GM12878 (cell line): ENCODE results near the gene SH2D5. TPM values are rescaled to one million over a fixed set of nuclear protein-coding genes. Genes with fewer than 3 reads are reported as not detected.

Experiments
- ATAC-seq: fragments of 200-7000 bp; cut with Tn5 transposase; 3 replicates; pipeline ENCODE4 v1.9.1; 2020; ENCODE audit warnings: mild to moderate bottlenecking, moderate library complexity
- BruUV-seq: library from RNA; stranded (reverse); fragments of 400-500 nt; replicated peaks from 2 replicates; lab custom pipeline; 2021; lab: Mats Ljungman, UMichigan
- CTCF ChIA-PET: fragments of 300-600 bp; sonication (Branson Sonifier 250); formaldehyde crosslinking; extraction: SDS; loops from one replicate; lab custom pipeline; 2021; ENCODE audit warnings: inconsistent platforms; lab: Yijun Ruan, JAX
- POLR2A ChIA-PET: fragments of 350-600 bp; formaldehyde crosslinking; extraction: SDS; loops from one replicate; lab custom pipeline; 2021; ENCODE audit warnings: inconsistent platforms; lab: Charles Lee
- RAD21 ChIA-PET: fragments of 300-600 bp; sonication (Branson Sonifier 250); formaldehyde crosslinking; loops from one replicate; lab custom pipeline; 2023; ENCODE audit warnings: antibody characterized with exemption; ENCODE audit not compliant: unreplicated experiment; lab: Charles Lee
- SMC1A ChIA-PET: fragments of 300-600 bp; sonication (Branson Sonifier 250); formaldehyde crosslinking; loops from one replicate; lab custom pipeline; 2023; ENCODE audit not compliant: unreplicated experiment, uncharacterized antibody; lab: Charles Lee
- DNase-seq: peaks from one replicate; pipeline ENCODE4 v3.0.0-alpha.2; 2011; ENCODE audit warnings: low read depth, low spot score
- FAIRE-seq: peaks from 3 replicates; lab custom pipeline; 2011; peaks lifted over from hg19 to GRCh38; lab: Jason Lieb, UNC
- H2AFZ ChIP-seq: 2 replicates; pipeline ENCODE4 v1.6.0; 2011; ENCODE audit warnings: low read depth, low read length, control low read depth; ENCODE audit not compliant: control insufficient read depth
- H3K27ac ChIP-seq: 2 replicates; pipeline ENCODE4 v1.5.1; 2011; ENCODE audit warnings: control low read depth; ENCODE audit not compliant: control insufficient read depth, insufficient read depth
- H3K27me3 ChIP-seq, 2 experiments: replicated peaks in 1 of 2; 2 replicates each; pipeline versions ENCODE4 v1.6.0 to v1.6.1; 2011; ENCODE audit warnings: low read length in 1 of 2; ENCODE audit not compliant: control insufficient read depth in 2 of 2, insufficient read depth in 2 of 2
- H3K36me3 ChIP-seq, 2 experiments: 2 replicates each; pipeline ENCODE4 v1.5.1; 2011; ENCODE audit warnings: low read length in 1 of 2; ENCODE audit not compliant: control insufficient read depth in 2 of 2, insufficient read depth in 2 of 2
- H3K4me1 ChIP-seq: 2 replicates; pipeline ENCODE4 v1.6.1; 2011; ENCODE audit warnings: mild to moderate bottlenecking, low read length, moderate library complexity, mixed read lengths; ENCODE audit not compliant: control insufficient read depth, insufficient read depth
- H3K4me2 ChIP-seq: 2 replicates; pipeline ENCODE4 v1.6.0; 2011; ENCODE audit warnings: control low read depth; ENCODE audit not compliant: control insufficient read depth, insufficient read depth
- H3K4me3 ChIP-seq: fragments of 200-600 bp; sonication (generic); 2 replicates; pipeline ENCODE4 v1.5.1; 2016
- H3K79me2 ChIP-seq: 2 replicates; pipeline ENCODE4 v1.6.0; 2011; ENCODE audit warnings: low read length; ENCODE audit not compliant: control insufficient read depth, insufficient read depth
- H3K9ac ChIP-seq: 2 replicates; pipeline ENCODE4 v1.8.0; 2011; ENCODE audit warnings: low read length, control low read depth, mixed read lengths; ENCODE audit not compliant: control insufficient read depth, insufficient read depth
- H3K9me3 ChIP-seq: replicated peaks from 3 replicates; pipeline ENCODE4 v1.5.1; 2011; ENCODE audit warnings: mild to moderate bottlenecking, low read length; ENCODE audit not compliant: control insufficient read depth, insufficient read depth
- H4K20me1 ChIP-seq: 2 replicates; pipeline ENCODE4 v1.6.0; 2011; ENCODE audit not compliant: control insufficient read depth, insufficient read depth
- ASH2L ChIP-seq: fragments of 300-600, 200-600 bp; sonication (generic); IDR thresholded peaks from 2 replicates; pipeline ENCODE4 v1.6.1; 2017; ENCODE audit warnings: low read depth, mild to moderate bottlenecking, borderline replicate concordance
- BACH1 ChIP-seq: fragments of 450-650 bp; IDR thresholded peaks from 2 replicates; pipeline ENCODE4 v1.6.1; 2017; ENCODE audit warnings: mild to moderate bottlenecking, borderline replicate concordance
- BHLHE40 ChIP-seq, 2 experiments: fragments of 450-650 bp in 1 of 2; IDR thresholded peaks; 2 replicates each; pipeline ENCODE4 v1.6.1; 2011 to 2017; ENCODE audit warnings: low read depth in 2 of 2, borderline replicate concordance in 1 of 2, improper control_type of control experiment in 1 of 2, low read length in 1 of 2, mild to moderate bottlenecking in 1 of 2
- CREM ChIP-seq: IDR thresholded peaks from 2 replicates; pipeline ENCODE4 v1.6.1; 2014; ENCODE audit warnings: antibody characterized with exemption, low read depth
- CTCF ChIP-seq, 3 experiments: IDR thresholded peaks in 2 of 3; conservative IDR thresholded peaks in 1 of 3; 2 replicates each; pipeline ENCODE4 v1.5.1; 2011; ENCODE audit warnings: low read depth in 3 of 3, low read length in 3 of 3, mild to moderate bottlenecking in 3 of 3, control low read depth in 2 of 3, moderate library complexity in 2 of 3, inconsistent platforms in 1 of 3, mixed read lengths in 1 of 3; ENCODE audit not compliant: control insufficient read depth in 2 of 3, insufficient read depth in 1 of 3; ENCODE audit errors: extremely low read depth in 1 of 3
- EED ChIP-seq: sonication (generic); IDR thresholded peaks from 2 replicates; pipeline ENCODE4 v1.6.1; 2016; ENCODE audit warnings: antibody characterized with exemption, low read depth
- ELK1 ChIP-seq: IDR thresholded peaks from 2 replicates; pipeline ENCODE4 v1.6.1; 2012; ENCODE audit warnings: low read depth, low read length, improper control_type of control experiment
- IKZF2 ChIP-seq, 2 experiments: fragments of 450-650 bp; IDR thresholded peaks; 2 replicates each; pipeline ENCODE4 v1.6.1; 2017; ENCODE audit warnings: mild to moderate bottlenecking in 2 of 2, moderate library complexity in 2 of 2
- KAT2A ChIP-seq: conservative IDR thresholded peaks from 2 replicates; pipeline ENCODE4 v1.6.1; 2011; ENCODE audit warnings: low read depth, low read length; ENCODE audit not compliant: control insufficient read depth
- MXI1 ChIP-seq: fragments of 150-350 bp; IDR thresholded peaks from 2 replicates; pipeline ENCODE4 v1.6.1; 2011; ENCODE audit warnings: low read depth, mild to moderate bottlenecking, inconsistent platforms, low read length, improper control_type of control experiment
- RAD21 ChIP-seq: IDR thresholded peaks from 2 replicates; pipeline ENCODE4 v1.6.1; 2011; ENCODE audit warnings: mild to moderate bottlenecking, low read depth, low read length, moderate library complexity; ENCODE audit not compliant: insufficient read depth
- RAD51 ChIP-seq: fragments of 450-650 bp; IDR thresholded peaks from 2 replicates; pipeline ENCODE4 v1.6.1; 2016; ENCODE audit warnings: moderate library complexity, mild to moderate bottlenecking, inconsistent platforms
- RB1 ChIP-seq: fragments of 450-650 bp; formaldehyde crosslinking; IDR thresholded peaks from 2 replicates; pipeline ENCODE4 v1.6.1; 2017; ENCODE audit warnings: mild to moderate bottlenecking, borderline replicate concordance
- SMC3 ChIP-seq: IDR thresholded peaks from 2 replicates; pipeline ENCODE4 v1.6.1; 2011; ENCODE audit warnings: low read length, improper control_type of control experiment, borderline replicate concordance
- SPI1 ChIP-seq: IDR thresholded peaks from 2 replicates; pipeline ENCODE4 v1.6.1; 2011; ENCODE audit warnings: low read depth, mild to moderate bottlenecking, low read length, moderate library complexity, borderline replicate concordance; ENCODE audit not compliant: insufficient read depth
- SUPT20H ChIP-seq: IDR thresholded peaks from 2 replicates; pipeline ENCODE4 v1.6.1; 2011; ENCODE audit warnings: low read depth, mild to moderate bottlenecking, low read length, moderate library complexity, borderline replicate concordance; ENCODE audit not compliant: control insufficient read depth
- USF2 ChIP-seq: IDR thresholded peaks from 2 replicates; pipeline ENCODE4 v1.6.1; 2011; ENCODE audit warnings: low read depth, low read length, improper control_type of control experiment, borderline replicate concordance
- WGBS: methylation state at CpG from one replicate; pipeline ENCODE4 v1.1.6; 2016; ENCODE audit warnings: low lambda C conversion rate; ENCODE audit not compliant: insufficient replicate concordance, insufficient coverage; ENCODE audit errors: missing lambda C conversion rate; 5-methylcytosine and 5-hydroxymethylcytosine counted together
- in situ Hi-C: fragments of 300-500 bp; cut with MboI; formaldehyde crosslinking; loops from 9 replicates; pipeline ENCODE4 v1.14.3; 2018; ENCODE audit warnings: mixed read lengths
- intact Hi-C: fragments of 100-400 bp; cut with micrococcal nuclease; formaldehyde crosslinking; loops from one replicate; pipeline ENCODE4 v1.14.2; 2022; ENCODE audit not compliant: unreplicated experiment
- polyA plus RNA-seq, 11 experiments: library from polyadenylated mRNA; depleted of rRNA in 4 of 11; unstranded in 6 of 11; stranded (reverse) in 5 of 11; fragments of >200 nt; fragmentation: Nextera tagmentation in 4 of 11; fragmentation: Illumina TruSeq in 1 of 11; extraction: Ambion mirVana in 4 of 11; extraction: Trizol in 1 of 11; gene quantifications; 1 replicate in 1 of 11; 2 replicates in 10 of 11; pipeline versions ENCODE4 v1.2.1 to v1.2.3, GENCODE V29; 2011 to 2016; ENCODE audit warnings: inconsistent platforms in 2 of 11, missing spikeins in 2 of 11, low read depth in 1 of 11
- total RNA-seq, 4 experiments: library from RNA; depleted of rRNA in 3 of 4; stranded (reverse); fragments of >200 nt in 3 of 4; fragmentation: Illumina TruSeq in 1 of 4; extraction: Trizol in 1 of 4; gene quantifications; 2 replicates each; pipeline versions ENCODE4 v1.2.1 to v1.2.3, GENCODE V29; 2013 to 2021

The SH2D5 gene
- total and polyA plus RNA-seq, 10 of the 15 experiments (the other 5 are each of a cell fraction or from before 2014, with no cell fraction given), result 0.03 to 0.62 (median 0.20) TPM; not detected in 3

- BruUV-seq, result no TSS peak
- H3K27me3 ChIP-seq, result no peaks in the 10 kb centered on the region
- ChIA-PET SMC1A (interaction anchor here (0.7 to 2.4 kb wide), 6 partner anchors 10 to 498 kb away, joined by 3 to 33 read pairs (median 3); no protein-coding TSS in a partner anchor), CTCF (interaction anchor here (0.5 to 4.6 kb wide), 38 partner anchors 9 to 1776 kb away, joined by 3 to 120 read pairs (median 4); partner anchors contain the start of gene SH2D5), RAD21 (interaction anchor here (0.6 to 2.5 kb wide), 9 partner anchors 35 to 875 kb away, joined by 3 to 43 read pairs (median 4); partner anchors contain the start of gene SH2D5), POLR2A (interaction anchor here (0.9 kb wide), 1 partner anchor 499 kb away, joined by 3 read pairs; no protein-coding TSS in a partner anchor)
- H3K27ac ChIP-seq, result no peak overlapping the region
- H2AFZ ChIP-seq, result peak overlapping the region; percentile 100
- H3K9ac ChIP-seq, result peak overlapping the region; percentile 65
- no peaks in the 10 kb centered on the region for H3K9me3 ChIP-seq
- peak; percentile 88 for FAIRE-seq
- H3K4me2 ChIP-seq, result peak overlapping the region; percentile 99
- intact Hi-C loops (loop anchor here (2.0 to 10.0 kb wide), 2 partner anchors 288 to 498 kb away; no protein-coding TSS in a partner anchor), in situ Hi-C loops (loop anchor here (5.0 kb wide), 1 partner anchor 496 kb away; no protein-coding TSS in a partner anchor)
- H3K36me3 ChIP-seq, result no peaks in the 10 kb centered on the region
- H4K20me1 ChIP-seq, result no peaks in the 10 kb centered on the region
- peak; percentile 99 for ATAC-seq
- DNase-seq, result peak; percentile 1
- peak overlapping the region; percentile 94 for H3K4me3 ChIP-seq
- no peaks in the 10 kb centered on the region for H3K79me2 ChIP-seq
- H3K4me1 ChIP-seq, result peaks cover 6% of the 10 kb centered on the region
- 9% methylated on average over 36 of the region's 46 CpGs for WGBS
- peak; percentile 80 for TF ChIP-seq SMC3
- no peak for TF ChIP-seq KAT2A
- 0 out of 2 replicates have a peak, but pooled peaks have one; percentile 14 for TF ChIP-seq EED
- TF ChIP-seq USF2, result peak; percentile 65
- no peak for TF ChIP-seq SUPT20H
- TF ChIP-seq RAD21, result peak; percentile 81
- no peak for TF ChIP-seq ELK1
- TF ChIP-seq RAD51, result peak; percentile 73
- peak; percentile 99 for TF ChIP-seq BHLHE40 (IDR thresholded peaks at IDR 0.05; ENCODE audit: borderline replicate concordance in 1 of 2, low read depth in 2 of 2, low read length in 1 of 2)
- TF ChIP-seq BACH1, result no peak
- 0 out of 2 replicates have a peak, but pooled peaks have one; percentile 32 for TF ChIP-seq MXI1
- no peak for TF ChIP-seq ASH2L
- peak; percentile 43; the same call in 1 of the 2 replicates for TF ChIP-seq RB1
- TF ChIP-seq CREM, result no peak
- TF ChIP-seq IKZF2 (IDR thresholded peaks at IDR 0.05), result peak in 1 of 2 experiments; percentile 35; a peak in 2 of 4 replicates
- no peak for TF ChIP-seq SPI1
- peak; percentile 73 to 97 (median 89) for TF ChIP-seq CTCF (IDR thresholded peaks at IDR 0.05 in 2 of 3, conservative IDR thresholded peaks at IDR 0.05 in 1 of 3; ENCODE audit: control insufficient read depth in 2 of 3, extremely low read depth in 1 of 3, insufficient read depth in 1 of 3, low read depth in 3 of 3, low read length in 3 of 3)
Measured at GRCh38 chr1:20696397-20697333, 35.8 kb downstream of the SH2D5 start.
